GM12864 (cell line): Measurements from ENCODE around the gene NR5A2.

ENCODE experiments used
- DNase-seq: peaks from one replicate; pipeline ENCODE4 v3.0.0-alpha.2; 2011; ENCODE audit warnings: low read depth
- H3K4me3 ChIP-seq: 2 replicates; pipeline ENCODE4 v1.5.1; 2011; ENCODE audit warnings: mild to moderate bottlenecking, low read depth, low read length, control low read depth
- TF ChIP-seq, protein P1 (sequence below): IDR thresholded peaks from 2 replicates; pipeline ENCODE4 v1.5.1; 2011; ENCODE audit warnings: low read depth, mild to moderate bottlenecking, moderate library complexity, low read length, control low read depth, inconsistent platforms; ENCODE audit errors: missing control alignments

NR5A2 gene

DNA sequence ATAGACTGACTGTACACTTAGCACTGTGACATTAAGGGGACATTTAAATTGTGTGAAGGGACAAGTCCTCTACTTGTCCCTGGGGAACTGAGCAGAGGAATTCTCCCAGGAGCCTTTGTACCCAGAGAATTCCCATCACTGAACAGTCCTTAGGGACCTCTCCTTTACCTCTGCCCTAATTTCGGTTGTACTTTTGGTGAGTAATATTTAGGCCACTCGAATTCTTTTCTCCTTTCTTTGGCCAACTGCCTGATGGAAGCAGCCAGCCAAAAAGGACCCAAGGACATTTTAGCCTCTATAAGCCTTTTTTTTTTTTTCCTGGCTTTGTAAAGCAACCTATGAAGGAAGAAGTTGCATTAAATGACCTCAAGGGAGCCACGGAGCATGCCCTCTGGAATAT, 71.5 kb downstream of the NR5A2 start:
- H3K4me3 ChIP-seq = no peak overlapping the region
- DNase-seq = no peak
- TF ChIP-seq, protein P1, sequence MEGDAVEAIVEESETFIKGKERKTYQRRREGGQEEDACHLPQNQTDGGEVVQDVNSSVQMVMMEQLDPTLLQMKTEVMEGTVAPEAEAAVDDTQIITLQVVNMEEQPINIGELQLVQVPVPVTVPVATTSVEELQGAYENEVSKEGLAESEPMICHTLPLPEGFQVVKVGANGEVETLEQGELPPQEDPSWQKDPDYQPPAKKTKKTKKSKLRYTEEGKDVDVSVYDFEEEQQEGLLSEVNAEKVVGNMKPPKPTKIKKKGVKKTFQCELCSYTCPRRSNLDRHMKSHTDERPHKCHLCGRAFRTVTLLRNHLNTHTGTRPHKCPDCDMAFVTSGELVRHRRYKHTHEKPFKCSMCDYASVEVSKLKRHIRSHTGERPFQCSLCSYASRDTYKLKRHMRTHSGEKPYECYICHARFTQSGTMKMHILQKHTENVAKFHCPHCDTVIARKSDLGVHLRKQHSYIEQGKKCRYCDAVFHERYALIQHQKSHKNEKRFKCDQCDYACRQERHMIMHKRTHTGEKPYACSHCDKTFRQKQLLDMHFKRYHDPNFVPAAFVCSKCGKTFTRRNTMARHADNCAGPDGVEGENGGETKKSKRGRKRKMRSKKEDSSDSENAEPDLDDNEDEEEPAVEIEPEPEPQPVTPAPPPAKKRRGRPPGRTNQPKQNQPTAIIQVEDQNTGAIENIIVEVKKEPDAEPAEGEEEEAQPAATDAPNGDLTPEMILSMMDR = no peak

DNA sequence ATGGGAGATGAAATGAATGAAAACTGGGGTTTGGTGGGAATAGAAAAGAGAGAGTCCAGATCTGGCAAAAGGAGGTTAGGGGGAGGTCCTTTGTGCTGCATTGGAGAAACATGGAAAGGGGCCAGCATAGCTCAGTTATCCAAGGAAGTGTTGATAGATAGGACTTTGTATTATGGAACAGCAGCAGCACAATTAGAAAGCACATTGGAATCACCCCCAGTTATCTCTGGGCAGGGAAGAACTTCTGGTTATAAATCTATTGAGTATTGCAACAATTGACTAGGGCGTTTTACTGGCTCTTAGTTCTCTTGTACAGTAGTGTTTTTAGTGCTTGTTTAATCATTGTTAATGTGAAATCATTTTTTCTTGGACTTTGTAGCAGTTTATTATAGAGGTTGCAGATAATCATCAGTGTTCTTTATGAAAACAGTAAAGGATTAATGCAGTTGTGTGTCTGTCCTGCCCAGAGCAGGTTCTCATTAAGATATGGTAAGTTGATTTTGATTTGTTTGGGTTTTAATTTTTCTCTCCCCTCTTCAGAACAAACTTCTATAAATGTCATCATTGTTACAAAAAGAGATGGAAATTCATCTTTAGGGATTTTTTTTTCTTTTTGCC, 76.6 kb downstream of the NR5A2 start:
- TF ChIP-seq, protein P1 = no peak
- no peak overlapping the region for H3K4me3 ChIP-seq
- DNase-seq = no peak

GRCh38 chr1:200107004-200107470, 79.5 kb downstream of the NR5A2 start:
- TF ChIP-seq, protein P1 = no peak
- DNase-seq = no peak
- no peak overlapping the region for H3K4me3 ChIP-seq

DNA sequence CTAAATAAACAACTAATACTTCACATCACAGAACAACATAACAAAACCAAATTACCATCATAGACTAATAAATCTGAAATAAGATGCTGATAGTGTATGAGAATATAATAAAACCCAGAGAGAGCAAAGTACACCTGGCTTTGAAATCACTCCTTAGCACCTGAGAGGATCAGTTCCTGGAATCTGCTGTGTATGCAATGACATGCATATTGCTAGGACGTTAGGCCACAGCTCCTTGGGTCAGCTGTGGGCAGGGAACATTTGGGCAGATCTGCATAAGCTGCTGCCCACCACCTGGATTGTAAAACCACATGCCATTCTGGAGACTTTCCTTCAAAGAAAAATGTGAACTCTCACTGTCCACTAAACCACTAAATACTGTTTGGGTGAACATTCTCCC, 81.1 kb downstream of the NR5A2 start:
- TF ChIP-seq, protein P1 = no peak
- no peak for DNase-seq
- no peak overlapping the region for H3K4me3 ChIP-seq

GRCh38 chr1:200112290-200112689, 84.8 kb downstream of the NR5A2 start:
- TF ChIP-seq, protein P1 = no peak
- H3K4me3 ChIP-seq = no peak overlapping the region
- DNase-seq = no peak

DNA sequence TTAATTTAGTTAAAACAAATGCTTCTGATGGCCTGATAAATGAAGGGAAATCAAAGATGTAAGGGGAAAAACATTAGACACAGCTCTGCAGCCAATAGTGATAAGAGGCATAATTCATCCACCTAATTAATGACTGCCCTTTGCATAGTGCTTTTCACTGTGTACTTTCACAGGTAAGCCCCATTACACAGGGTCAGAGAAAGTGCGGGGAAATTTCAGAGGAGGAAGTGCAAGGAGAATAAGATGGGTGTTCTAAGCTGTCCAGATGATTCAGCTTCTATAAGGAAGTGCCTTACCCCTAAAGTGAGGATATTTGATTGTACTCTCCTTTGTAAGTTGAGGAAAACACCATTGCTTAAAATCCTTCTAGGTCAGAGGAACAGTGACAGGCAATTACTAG, 88.0 kb downstream of the NR5A2 start:
- TF ChIP-seq, protein P1 = no peak
- no peak for DNase-seq
- no peak overlapping the region for H3K4me3 ChIP-seq

- H3K4me3 ChIP-seq = no peak overlapping the region
- no peak for DNase-seq
- TF ChIP-seq, protein P1 = no peak
Measured at GRCh38 chr1:200116324-200116723, 88.8 kb downstream of the NR5A2 start.
